HG03025 (cell line): ENCODE measurements around the gene GRK5.
"Not testable (repeated sequence)": the region's sequence is repeated elsewhere in the genome, so short reads cannot be mapped to it uniquely, and the experiment has no call there.

Experiments
- ATAC-seq: cut with Tn5 transposase; IDR thresholded peaks from one replicate; pipeline ENCODE4 v1.9.1; 2021; ENCODE audit warnings: mild to moderate bottlenecking, moderate library complexity; ENCODE audit not compliant: unreplicated experiment, low FRiP score

Gene GRK5

DNA sequence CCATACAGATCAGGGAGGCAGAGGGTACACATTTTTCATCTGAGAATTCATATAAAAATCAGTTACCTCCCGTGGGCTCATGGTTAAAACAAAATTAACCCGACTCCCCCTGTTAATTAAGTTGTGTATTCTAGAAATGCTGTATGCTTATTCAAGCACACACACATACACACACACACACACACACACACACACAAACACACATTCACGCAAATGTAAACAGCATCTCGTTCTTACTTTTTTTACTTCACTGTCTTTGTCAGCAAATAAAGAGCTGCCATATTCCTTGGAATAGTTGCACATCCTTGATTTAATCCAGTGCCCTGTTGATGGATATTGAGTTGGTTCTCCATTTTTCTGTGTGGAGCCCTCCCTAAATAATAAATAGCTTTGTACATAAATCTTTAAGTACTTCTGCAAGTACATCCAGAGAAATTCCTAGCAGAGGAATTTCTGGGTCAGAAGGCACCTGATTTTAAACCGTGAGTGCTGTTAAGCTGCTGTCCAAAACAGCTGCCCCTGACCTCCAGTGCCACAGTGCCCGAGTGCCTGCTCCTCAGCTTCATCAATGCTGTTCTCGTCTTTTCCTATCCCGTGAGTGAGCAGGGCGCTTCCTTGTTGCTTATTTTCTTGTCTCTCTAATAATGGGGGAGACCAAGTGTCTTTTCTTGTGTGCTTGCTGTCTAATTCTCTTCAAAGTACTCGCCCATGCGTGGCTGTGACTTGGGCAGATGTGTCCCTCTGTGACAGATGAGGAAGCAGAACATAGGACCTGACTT, 217.9 kb downstream of the GRK5 start:
- no peak for ATAC-seq

DNA sequence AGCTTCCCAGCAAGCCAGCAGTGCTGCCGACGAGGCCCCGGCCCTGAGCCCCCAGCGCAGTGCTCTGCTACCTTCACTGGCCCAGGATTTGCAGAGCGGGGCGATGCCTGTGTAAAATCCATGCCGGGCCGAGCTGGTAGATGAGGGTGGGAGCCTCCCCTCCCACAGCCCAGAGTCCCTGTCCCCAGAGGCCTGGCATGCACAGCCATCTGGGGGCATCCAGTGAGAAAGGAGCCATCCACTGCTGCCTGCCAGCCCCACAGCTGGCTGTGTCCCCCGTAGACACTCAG, 218.5 kb downstream of the GRK5 start:
- ATAC-seq = no peak

DNA sequence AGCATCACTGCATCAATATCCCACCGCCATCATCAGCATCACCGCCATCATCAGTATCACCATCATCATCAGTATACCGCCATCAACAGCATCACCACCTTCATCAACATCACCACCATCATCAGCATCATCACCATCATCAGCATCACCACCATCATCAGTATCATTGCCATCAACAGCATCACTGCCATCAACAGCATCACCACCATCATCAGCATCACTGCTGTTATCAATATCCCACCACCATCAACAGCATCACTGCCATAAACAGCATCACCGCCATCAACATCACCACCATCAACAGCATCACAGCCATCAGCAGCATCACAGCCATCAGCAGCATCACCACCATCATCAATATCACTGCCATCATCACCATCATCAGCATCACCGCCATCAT, 219.3 kb downstream of the GRK5 start:
- no peak for ATAC-seq

DNA sequence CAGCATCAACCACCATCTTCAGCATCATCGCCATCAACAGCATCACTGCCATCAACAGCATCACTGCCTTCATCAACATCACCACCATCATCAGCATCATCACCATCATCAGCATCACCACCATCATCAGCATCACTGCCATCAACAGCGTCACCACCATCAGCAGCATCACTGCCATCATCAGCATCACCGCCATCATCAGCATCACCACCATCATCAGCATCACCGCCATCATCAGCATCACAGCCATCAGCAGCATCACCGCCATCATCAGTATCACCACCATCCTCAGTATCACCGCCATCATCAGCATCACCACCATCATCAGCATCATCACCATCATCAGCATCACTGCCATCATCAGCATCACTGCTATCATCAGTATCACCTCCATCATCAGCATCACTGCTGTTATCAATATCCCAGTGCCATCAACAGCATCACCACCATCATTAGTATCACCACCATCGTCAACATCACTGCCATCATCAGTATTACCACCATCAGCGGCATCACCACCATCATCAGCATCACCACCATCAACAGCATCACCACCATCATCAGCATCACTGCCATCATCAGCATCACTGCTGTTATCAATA, 220.0 kb downstream of the GRK5 start:
- ATAC-seq = no peak

DNA sequence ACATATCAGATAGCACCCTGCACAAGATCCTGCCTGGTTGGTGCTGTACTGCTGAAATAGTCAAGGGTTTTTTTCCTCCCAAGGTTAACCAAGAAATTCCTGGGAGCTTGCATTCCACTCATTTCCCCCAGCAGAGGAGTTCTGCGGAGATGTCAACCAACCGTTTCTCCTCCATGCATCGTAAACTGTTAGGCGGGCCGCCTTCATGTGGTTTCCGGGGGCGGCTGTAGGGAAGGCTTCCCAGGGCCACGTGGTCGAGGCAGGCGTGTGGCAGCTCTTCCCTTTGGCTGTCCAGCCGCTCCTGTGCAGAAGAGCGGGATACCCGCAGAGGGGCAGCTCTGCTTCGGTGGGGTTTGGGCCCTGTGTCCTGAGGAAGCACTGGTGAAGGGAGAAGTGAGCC, 221.4 kb downstream of the GRK5 start:
- no peak for ATAC-seq

DNA sequence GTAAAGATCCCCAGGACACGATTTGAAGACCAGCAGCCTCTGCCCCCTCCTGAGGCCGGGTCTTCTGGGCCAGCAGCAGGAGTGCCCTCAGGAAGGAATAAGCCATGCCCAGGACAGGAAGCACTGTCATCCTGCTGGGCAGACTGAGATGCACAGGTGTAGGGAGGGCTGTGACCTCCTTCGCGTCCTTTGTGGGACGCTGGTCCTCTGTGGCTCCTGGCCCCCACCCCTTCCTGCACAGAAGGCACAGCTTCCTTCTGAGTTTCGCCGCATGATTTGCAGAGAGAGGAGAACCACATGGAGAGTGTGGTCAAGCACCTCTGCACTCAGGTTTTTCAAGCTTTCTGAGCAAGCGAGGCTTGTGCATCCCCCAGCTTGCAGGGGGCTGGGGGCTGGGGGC, 222.4 kb downstream of the GRK5 start:
- no peak for ATAC-seq

DNA sequence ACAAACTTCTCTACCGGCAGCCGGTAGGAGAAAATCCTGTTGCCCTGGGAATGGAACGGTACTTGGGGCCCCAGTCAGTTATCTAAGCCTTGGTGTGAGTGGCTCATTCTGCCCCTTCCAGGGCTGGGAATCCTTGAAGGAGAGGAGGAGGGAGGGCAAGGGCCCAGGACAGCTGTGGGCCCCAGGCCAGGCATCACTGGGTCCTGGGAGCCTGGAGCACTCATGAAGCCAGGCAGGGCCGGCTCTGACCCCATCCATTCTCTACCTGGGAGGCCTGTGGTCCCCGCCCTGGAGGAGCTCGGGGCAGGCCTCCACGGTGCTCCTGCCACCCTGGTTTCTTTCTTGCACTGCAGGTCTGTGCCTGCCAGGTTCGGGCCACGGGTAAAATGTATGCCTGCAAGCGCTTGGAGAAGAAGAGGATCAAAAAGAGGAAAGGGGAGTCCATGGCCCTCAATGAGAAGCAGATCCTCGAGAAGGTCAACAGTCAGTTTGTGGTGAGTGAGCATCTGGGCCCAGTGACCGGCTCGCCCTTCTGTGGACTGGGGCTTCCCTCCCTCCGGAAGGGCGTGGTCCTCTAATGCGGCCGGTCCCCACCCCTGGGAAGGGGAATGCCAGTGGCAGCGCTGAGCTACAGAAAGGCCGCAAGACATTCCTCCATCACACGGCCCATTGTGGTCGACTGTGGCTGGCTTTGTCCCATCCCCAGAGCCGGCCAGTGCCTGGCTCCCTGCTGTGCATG, 223.8 kb downstream of the GRK5 start:
- ATAC-seq = no peak

DNA sequence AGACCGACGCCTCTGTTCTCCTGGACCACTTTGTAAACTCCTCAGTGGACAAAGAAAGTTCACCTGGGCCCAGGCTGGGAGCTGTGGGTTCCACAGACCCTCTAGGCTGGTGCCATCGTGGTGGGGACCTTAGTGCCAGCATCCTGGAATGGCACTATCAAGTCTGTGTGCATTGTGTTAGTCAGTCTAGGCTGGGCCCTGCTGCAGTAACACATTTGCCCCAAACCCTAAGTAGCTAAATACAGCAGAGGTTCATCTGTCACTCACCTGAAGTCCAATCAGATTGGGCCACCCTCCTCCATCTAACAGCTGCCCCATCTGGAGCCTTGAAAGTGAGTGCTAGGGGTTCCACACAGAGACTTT, 224.4 kb downstream of the GRK5 start:
- ATAC-seq = no peak

DNA sequence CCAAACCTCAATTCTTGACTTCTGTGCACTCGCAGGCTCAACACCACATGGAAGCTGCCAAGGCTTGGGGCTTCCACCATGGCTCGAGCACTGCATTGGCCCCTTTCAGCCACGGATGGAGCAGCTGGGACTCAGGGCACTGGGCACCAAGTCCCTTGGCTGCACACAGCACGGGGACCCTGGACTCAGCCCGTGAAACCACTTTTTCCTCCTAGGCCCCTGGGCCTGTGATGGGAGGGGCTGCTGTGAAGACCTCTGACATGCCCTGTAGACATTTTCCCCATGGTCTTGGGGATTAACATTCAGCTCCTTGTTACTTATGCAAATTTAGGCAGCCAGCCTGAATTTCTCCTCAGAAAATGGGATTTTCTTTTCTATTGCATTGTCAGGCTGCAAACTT, 227.6 kb downstream of the GRK5 start:
- ATAC-seq = not testable (repeated sequence)

DNA sequence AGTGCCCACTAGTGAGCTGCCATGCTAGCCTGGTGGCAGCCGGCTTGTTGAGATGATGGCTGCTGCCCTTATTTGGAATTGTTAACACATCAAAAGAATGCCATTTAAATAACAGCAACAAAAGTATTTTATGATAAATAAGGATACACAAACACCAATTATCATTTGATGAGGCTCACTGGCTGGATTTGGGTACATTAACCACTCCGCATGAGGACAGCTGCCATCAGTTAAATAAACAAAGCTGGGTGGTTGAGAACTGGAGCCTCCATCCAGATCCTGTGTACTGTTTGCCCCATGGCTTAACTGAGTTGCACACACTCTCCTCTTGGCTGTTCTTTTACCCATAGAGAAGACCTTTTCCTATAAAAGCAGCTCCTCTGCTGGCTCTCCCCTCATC, 231.3 kb downstream of the GRK5 start:
- no peak for ATAC-seq

DNA sequence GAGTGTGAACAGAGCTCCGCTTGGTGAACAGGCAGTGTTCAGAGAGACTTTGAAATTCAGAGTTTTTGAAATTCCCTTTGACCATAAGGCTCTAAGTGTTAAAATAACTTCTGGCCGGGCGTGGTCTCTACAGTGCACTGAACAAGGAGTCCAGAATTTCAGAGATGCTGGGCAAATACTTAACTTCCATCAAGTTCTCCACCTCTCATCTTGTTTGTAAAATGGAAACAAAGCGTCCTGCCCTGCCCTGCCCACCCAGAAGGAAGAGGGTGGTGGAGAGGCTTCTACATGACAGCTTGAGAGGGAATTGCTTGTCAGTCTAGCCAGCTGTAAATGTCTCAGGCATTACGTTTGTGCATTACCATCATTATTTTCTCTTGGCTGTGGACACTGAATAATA, 232.6 kb downstream of the GRK5 start:
- no peak for ATAC-seq

DNA sequence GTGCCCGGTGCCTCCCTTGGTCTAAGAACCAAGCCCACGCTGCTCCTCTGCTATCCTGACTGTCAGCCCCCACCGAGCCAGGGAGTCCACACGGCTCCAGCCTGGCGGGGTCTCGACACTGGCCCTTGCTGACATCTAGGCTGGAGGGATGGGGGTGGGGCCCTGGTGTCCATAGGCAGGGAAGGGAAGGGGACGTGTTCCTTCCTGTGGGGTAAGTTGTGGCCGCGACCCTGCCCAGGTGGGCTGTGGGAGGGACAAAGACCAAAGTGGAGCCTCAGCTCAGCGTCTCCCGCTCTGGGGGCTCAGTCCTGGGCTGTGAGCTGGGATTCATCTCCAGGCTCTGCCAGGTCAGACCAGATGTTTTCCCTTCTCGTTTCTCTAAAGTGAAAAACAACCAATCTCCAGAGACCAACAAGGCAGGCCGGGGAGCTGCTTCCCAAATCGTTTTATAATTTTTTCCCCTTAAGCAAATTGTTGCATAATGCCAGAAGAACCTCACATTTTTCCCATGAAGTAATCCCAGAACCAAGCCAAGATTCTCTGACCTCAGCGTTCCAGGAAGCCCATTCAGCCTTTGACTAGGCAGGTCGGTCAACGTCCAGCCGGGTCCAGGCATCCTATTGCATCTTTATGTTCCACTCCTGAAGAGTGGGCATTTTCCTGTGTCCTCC, 233.9 kb downstream of the GRK5 start:
- ATAC-seq = no peak

DNA sequence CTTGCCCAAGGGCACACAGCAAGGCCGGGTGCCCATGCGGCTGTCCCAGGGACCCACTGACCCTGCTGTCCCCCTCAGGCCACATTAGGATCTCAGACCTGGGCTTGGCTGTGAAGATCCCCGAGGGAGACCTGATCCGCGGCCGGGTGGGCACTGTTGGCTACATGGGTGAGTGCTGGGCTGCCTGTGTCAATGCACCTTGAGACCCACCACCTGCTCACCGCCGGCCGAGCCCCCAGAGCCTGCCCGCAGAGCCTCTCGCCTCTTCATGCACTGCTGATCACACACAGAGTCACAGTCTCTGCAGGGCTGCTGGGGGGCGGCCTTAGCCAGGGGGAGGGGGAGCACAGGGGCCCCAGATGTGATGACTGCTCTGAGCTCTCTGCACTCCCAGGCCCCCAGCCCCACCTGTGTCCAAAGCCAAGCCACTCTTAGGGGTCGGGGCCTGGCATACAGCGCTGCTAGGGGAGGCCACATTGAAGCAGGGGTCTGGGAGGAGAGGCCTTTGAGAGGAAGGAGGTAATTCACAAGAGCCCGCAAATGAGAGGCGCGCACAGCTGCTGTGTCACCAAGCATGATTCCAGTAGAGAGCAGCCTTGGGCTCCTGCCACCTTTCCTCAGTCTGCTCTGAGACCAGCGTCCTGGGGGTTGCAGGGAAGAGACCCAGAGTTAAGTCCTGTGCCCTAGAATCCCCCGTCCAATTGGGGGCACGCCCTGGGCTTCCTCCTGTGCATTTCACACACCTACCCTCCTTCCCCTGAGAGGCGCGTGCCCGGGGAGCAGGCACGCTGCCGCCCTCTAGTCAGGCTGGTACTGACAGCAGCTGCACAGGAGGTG, 234.8 kb downstream of the GRK5 start:
- ATAC-seq = no peak

DNA sequence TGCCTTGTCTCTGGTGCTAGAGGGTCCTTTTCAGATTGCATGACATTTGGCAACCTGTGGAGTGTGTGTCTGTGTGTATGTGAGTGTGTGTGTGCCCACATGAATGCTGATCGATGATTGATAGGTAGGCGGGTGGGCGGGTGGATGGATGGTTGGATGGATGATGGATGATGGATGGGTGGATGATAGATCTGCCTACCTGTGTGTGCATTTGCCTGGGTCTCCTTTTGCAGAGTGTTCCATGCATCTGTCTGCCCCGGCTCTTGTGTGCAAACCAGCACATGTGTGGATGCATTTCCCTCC, 235.3 kb downstream of the GRK5 start:
- ATAC-seq = no peak

DNA sequence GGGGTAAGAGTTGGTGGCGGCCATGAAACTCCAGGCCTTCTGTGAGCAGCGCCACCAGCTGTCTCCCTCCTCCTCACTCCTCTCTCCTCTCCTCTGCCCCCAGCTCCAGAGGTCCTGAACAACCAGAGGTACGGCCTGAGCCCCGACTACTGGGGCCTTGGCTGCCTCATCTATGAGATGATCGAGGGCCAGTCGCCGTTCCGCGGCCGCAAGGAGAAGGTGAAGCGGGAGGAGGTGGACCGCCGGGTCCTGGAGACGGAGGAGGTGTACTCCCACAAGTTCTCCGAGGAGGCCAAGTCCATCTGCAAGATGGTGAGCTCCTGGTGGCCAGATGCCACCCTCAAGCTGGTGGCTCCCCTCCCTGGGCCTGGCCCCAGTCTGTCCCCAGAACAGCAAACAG, 236.1 kb downstream of the GRK5 start:
- no peak for ATAC-seq

DNA sequence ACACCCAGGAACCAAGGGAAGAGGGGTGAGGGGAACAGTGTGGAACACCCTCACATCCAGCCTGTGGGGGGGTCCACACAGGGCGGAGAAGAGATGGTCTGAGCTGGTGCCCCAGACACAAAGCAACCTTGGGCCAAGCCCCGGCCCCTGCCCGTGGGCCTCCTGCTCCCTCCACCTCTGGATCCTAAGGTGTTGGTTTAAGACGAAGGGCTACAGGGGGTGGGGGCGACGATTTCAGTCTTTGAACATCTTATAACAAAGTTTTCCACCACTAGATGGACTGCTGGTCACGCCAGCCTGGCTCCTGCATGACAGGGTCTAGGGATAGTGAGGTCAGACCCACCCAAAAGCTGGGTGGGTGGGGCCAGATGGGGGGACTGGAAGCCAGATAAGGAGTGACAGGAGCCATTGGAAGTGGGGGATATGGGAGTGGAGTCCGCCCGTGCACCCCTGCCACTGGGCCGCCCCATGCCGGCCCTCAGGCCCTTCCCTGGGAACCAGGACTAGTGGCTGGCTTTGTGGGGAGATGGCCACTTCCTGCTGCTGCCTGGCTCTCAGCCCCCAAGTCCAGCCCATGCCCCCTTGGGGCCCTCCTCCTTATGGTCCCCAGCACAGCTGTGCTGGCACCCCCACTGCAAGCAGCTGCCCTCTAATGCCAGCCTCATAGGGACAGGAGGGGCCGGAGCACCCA, 236.7 kb downstream of the GRK5 start:
- no peak for ATAC-seq

DNA sequence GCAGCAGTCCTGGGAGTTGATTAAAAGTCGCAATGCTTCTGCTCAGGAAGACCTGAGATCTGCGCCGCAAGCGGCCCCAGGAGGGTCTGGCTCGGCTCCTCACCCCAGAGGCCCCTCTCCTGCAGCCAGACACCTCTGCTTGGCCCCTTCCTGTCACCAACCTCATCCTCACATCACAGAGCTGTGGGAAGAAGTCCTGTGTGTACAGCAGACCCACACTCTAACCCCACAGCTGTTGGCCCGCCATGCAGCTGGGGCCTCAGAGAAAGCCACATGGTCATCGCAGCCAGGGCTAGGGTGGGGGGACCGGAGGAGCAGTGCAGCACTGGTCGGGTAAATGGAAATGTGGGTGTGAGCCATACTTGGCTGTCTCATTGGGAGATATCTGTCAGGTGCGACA, 237.5 kb downstream of the GRK5 start:
- no peak for ATAC-seq

DNA sequence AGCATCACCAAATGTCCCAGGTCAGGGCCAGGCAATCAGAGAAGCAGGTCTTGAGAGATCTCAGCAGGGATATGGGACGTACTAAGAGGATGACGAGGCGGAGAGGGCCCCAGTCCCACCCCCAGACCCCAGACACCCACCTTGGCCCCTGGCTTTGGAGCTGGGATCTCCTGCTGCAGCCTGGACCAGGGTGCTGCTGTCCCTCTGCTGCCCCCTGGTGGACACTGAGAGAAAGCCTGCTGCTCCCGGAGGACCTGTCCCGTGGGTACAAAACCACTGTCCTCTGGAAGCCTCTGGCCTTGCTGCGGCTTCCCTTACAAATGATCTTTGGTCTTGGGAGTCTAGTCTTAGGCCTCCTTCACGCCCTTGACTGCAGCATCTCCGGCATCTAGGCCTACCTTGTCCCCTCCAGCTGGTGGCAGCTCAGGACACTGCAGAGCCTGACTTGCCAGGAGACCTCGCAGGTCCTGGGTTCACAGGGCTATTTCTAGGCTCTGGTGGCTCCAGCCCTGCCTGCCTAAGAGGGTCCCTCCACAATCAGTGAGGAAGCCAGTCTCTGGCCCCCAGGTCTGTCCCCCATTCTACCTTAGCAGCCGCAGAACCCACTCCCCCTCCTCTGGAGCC, 238.1 kb downstream of the GRK5 start:
- peak; percentile 47 for ATAC-seq

DNA sequence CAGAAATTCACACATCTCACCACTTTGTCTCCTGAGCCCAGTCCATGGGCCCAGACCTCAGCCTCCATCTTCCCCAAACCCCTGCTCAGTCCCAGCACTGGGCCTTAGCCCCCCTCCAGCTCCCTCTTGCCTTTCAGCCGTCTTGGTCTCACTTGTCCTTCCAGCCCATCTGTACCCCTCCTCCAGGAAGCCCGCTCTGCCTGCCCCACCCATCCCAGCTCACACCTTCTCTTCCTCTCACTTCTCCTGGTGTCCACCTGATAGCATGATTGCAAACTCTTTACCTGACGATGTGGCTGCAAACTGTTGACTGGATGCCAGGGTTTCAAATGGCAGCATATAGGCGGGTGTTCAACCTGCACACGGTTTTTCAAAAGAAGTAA, 238.6 kb downstream of the GRK5 start:
- no peak for ATAC-seq
